Neural progenitor cell (in vitro differentiated cells): ENCODE measurements around the gene PEX11B.

ENCODE experiments used
- CTCF ChIP-seq: fragments of 200-600 bp; sonication (generic); IDR thresholded peaks from 2 replicates; pipeline ENCODE4 v1.5.1; 2017; ENCODE audit warnings: antibody characterized with exemption, mild to moderate bottlenecking
- EZH2 ChIP-seq: fragments of 200-600 bp; sonication (generic); IDR thresholded peaks from 2 replicates; pipeline ENCODE4 v1.6.1; 2017; ENCODE audit warnings: antibody characterized with exemption, mild to moderate bottlenecking, moderate library complexity
- EZH2phosphoT487 ChIP-seq: fragments of 200-600 bp; sonication (generic); IDR thresholded peaks from 2 replicates; pipeline ENCODE4 v1.6.1; 2017; ENCODE audit warnings: antibody characterized with exemption

- TF ChIP-seq CTCF (no peak), EZH2phosphoT487 (no peak), EZH2 (no peak)
These were observed 20.5 kb downstream of the PEX11B start for GRCh38 chr1:145897969-145898368.
